Progenitor cell of endocrine pancreas (in vitro differentiated cells): ENCODE results near the gene CLDN12. TPM values are rescaled to one million over a fixed set of nuclear protein-coding genes. Genes with fewer than 3 reads are reported as not detected.
A peak's percentile ranks its signal among the peaks of the same experiment; 100 is the strongest.

Source experiments
- DNase-seq: peaks from one replicate; pipeline ENCODE4 v3.0.0; 2021; ENCODE audit warnings: low spot score; ENCODE audit not compliant: unreplicated experiment
- H3K27ac Mint-ChIP-seq: 2 replicates; pipeline ENCODE4 v1.8.0; 2021; ENCODE audit warnings: mild to moderate bottlenecking, moderate library complexity, mixed read lengths
- H3K27me3 Mint-ChIP-seq: 2 replicates; pipeline ENCODE4 v1.8.0; 2021; ENCODE audit warnings: mixed read lengths
- H3K36me3 Mint-ChIP-seq: 2 replicates; pipeline ENCODE4 v1.8.0; 2022; ENCODE audit warnings: mixed read lengths; ENCODE audit not compliant: insufficient read depth
- H3K4me1 Mint-ChIP-seq: 2 replicates; pipeline ENCODE4 v1.8.0; 2021; ENCODE audit warnings: low read depth, mixed read lengths
- H3K4me3 Mint-ChIP-seq: 2 replicates; pipeline ENCODE4 v1.8.0; 2021; ENCODE audit warnings: low read depth, mild to moderate bottlenecking, moderate library complexity, mixed read lengths
- H3K9me3 Mint-ChIP-seq: 2 replicates; pipeline ENCODE4 v1.8.0; 2021; ENCODE audit warnings: low read depth, mixed read lengths
- CTCF ChIP-seq: fragments of 200-600 bp; sonication (generic); IDR thresholded peaks from one replicate; pipeline ENCODE4 v1.5.0; 2021; ENCODE audit warnings: antibody characterized with exemption, mild to moderate bottlenecking; ENCODE audit not compliant: unreplicated experiment
- total RNA-seq: library from RNA; stranded (reverse); gene quantifications from 2 replicates; pipeline ENCODE4 v1.2.1, GENCODE V29; 2021

The CLDN12 gene
- total RNA-seq, 1 donor from 2014 or later = 56.6 TPM

- DNase-seq = no peak
- Mint-ChIP-seq H3K27me3 (no peaks in the 10 kb centered on the region), H3K4me3 (no peak overlapping the region), H3K4me1 (no peaks in the 10 kb centered on the region), H3K27ac (no peak overlapping the region), H3K9me3 (peaks cover 10% of the 10 kb centered on the region), H3K36me3 (peaks cover 3% of the 10 kb centered on the region)
- no peak for TF ChIP-seq CTCF
These were observed 12.3 kb upstream of the CLDN12 start for GRCh38 chr7:90390926-90391325.

- peaks cover 10% of the 10 kb centered on the region for H3K9me3 Mint-ChIP-seq
- no peak overlapping the region for H3K27ac Mint-ChIP-seq
- H3K4me3 Mint-ChIP-seq = no peak overlapping the region
- no peaks in the 10 kb centered on the region for H3K4me1 Mint-ChIP-seq
- TF ChIP-seq CTCF = no peak
- no peaks in the 10 kb centered on the region for H3K36me3 Mint-ChIP-seq
- no peaks in the 10 kb centered on the region for H3K27me3 Mint-ChIP-seq
- no peak for DNase-seq
These were observed 11.8 kb upstream of the CLDN12 start for GRCh38 chr7:90391488-90391887.

- no peaks in the 10 kb centered on the region for H3K36me3 Mint-ChIP-seq
- DNase-seq = no peak
These were observed 6.8 kb upstream of the CLDN12 start for GRCh38 chr7:90396420-90396819.

GRCh38 chr7:90401989-90402388 lies 1.3 kb upstream of the CLDN12 start:
- no peak overlapping the region for H3K4me3 Mint-ChIP-seq
- H3K4me1 Mint-ChIP-seq = peaks cover 8% of the 10 kb centered on the region
- H3K27me3 Mint-ChIP-seq = peaks cover 28% of the 10 kb centered on the region
- peaks cover 6% of the 10 kb centered on the region for H3K9me3 Mint-ChIP-seq
- TF ChIP-seq CTCF = no peak
- DNase-seq = no peak
- H3K27ac Mint-ChIP-seq = no peak overlapping the region
- H3K36me3 Mint-ChIP-seq = no peaks in the 10 kb centered on the region

More at GRCh38 chr7:90396420-90396819, 6.8 kb upstream of the CLDN12 start:
- TF ChIP-seq CTCF = no peak
- Mint-ChIP-seq H3K4me3 (no peak overlapping the region), H3K27me3 (peaks cover 21% of the 10 kb centered on the region), H3K4me1 (no peaks in the 10 kb centered on the region), H3K9me3 (peaks cover 16% of the 10 kb centered on the region), H3K27ac (no peak overlapping the region)

GRCh38 chr7:90402785-90403173 lies 482 bp upstream of the CLDN12 start:
- Mint-ChIP-seq H3K4me1 (peaks cover 15% of the 10 kb centered on the region), H3K27ac (no peak overlapping the region), H3K27me3 (peaks cover 28% of the 10 kb centered on the region), H3K9me3 (peaks cover 6% of the 10 kb centered on the region), H3K4me3 (peak overlapping the region; percentile 98), H3K36me3 (peaks cover 4% of the 10 kb centered on the region)
- no peak for DNase-seq
- TF ChIP-seq CTCF = no peak
